Urinary bladder (tissue), 4 donors: ENCODE results near the gene PTPRCAP. TPM values are rescaled to one million over a fixed set of nuclear protein-coding genes. Genes with fewer than 3 reads are reported as not detected.

ENCODE experiments used
- DNase-seq: peaks from one replicate; pipeline ENCODE4 v3.0.0-alpha.2; 2015; ENCODE audit errors: extremely low spot score
- H3K27ac ChIP-seq: one replicate; pipeline ENCODE4 v1.5.1; 2013; ENCODE audit warnings: low read depth, mild to moderate bottlenecking, moderate library complexity
- H3K36me3 ChIP-seq: one replicate; pipeline ENCODE4 v1.6.1; 2013; ENCODE audit warnings: mild to moderate bottlenecking, moderate library complexity; ENCODE audit not compliant: insufficient read depth
- H3K4me1 ChIP-seq: one replicate; pipeline ENCODE4 v1.6.1; 2013; ENCODE audit warnings: mild to moderate bottlenecking, moderate library complexity; ENCODE audit not compliant: insufficient read depth
- H3K4me3 ChIP-seq: one replicate; pipeline ENCODE4 v1.5.1; 2013; ENCODE audit warnings: low read depth, low read length
- WGBS: extraction: QIAGEN DNeasy Blood & Tissue Kit; methylation state at CpG from one replicate; pipeline ENCODE4 v1.1.7; 2013; 5-methylcytosine and 5-hydroxymethylcytosine counted together
- polyA plus RNA-seq: library from polyadenylated mRNA; stranded (reverse); fragments of 200-250 nt; gene quantifications from one replicate; pipeline ENCODE4 v1.2.3, GENCODE V29; 2013
- total RNA-seq: library from RNA; depleted of rRNA; stranded (reverse); fragments of >200 nt; gene quantifications from one replicate; pipeline ENCODE4 v1.2.3, GENCODE V29; 2014
- donor health status: healthy with polysubstance abuse.
- donor health status: healthy.

PTPRCAP gene
- total and polyA plus RNA-seq, 2 donors, result 1.2 to 5.2 TPM

DNA sequence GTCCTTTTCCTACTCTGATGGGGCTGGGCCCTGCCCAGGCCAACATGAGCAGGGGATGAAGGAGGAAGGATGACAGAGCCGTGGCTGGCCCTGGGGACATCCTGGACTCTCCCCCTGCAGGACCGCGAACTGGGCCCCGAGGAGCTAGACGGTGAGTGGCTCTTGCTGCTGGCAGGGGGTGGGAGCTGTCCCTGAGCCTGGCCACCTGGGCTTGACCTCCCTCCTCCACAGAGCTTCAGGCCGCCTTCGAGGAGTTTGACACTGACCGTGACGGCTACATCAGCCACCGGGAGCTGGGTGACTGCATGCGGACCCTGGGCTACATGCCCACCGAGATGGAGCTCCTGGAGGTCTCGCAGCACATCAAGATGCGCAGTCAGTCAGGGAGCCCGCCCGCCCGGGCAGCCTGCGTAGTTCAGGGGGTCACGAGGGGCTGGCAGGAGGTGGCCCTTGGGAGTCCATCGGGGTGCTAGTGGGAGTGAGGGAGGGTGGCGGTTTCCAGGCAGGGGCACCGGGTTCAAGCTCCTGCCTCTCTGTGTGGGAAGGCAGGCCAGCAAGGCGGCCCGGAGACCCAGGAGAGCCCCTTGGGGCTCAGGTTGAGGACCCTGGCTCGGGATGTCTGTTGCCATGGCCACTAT, 18.7 kb upstream of the PTPRCAP start:
- no peak for DNase-seq
- no peak overlapping the region for H3K27ac ChIP-seq
- no peak overlapping the region for H3K4me3 ChIP-seq
- no peaks in the 10 kb centered on the region for H3K4me1 ChIP-seq
- H3K36me3 ChIP-seq, result no peaks in the 10 kb centered on the region
- 77% methylated on average over 25 of the region's 25 CpGs for WGBS

- H3K4me1 ChIP-seq, result no peaks in the 10 kb centered on the region
- 90% methylated on average over 3 of the region's 3 CpGs for WGBS
- no peak within 1 kb of the TSS for H3K4me3 ChIP-seq
- H3K27ac ChIP-seq, result no peak within 1 kb of the TSS
- H3K36me3 ChIP-seq, result no peaks in the 10 kb centered on the region
- DNase-seq, result no peak
Observed at GRCh38 chr11:67455054-67455453, 17.6 kb upstream of the PTPRCAP start, which contains the start of gene CABP4. Gene CABP4, plus strand, starts transcription at chr11:67455354. Its CDS starts 70 bp downstream, at chr11:67455424.

DNA sequence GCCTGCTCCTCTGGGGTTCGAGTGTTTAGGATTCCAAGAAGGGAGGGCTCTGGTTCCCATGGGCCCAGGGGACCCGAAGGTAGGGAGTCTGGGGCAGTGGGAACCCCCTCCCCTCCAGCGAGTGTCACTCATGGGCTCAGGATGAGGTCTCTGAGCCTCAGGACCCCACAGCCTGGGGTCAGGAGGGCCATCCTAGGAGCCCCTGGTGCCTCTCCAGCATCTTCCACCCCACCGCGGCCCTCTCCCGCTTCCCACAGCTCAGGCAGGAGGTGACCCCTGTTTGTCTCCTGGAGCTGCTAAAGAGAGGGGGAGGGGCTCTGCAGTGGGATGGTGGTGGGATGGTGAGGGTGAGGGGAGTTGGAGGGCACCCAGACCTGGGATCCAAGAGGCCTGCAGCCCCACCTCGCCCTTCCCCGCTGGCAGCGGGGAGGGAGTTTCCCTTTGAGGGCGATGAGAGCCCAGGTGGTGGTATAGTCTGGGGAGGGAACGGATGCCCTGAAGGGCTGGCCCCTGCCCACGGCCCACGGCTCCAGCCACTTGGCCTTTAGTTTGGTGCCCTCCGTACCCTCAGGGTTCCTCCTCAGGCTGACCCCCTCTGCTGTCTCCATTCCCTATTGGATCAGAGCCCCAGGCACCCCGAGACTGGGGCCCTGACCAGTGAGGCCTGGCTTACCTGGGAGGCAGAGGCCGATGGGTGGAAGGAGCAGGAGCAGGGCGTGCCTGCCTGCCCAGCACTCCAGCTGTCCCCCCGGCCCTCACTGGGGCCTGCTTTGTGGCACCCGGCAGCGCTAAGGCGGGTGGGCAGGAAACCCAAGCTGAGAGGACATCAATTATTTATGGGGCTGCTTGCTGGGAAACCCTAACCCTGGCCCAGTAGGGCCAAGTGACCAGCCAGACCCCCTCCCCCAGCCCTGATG, 16.6 kb upstream of the PTPRCAP start:
- WGBS, result 88% methylated on average over 21 of the region's 21 CpGs
- H3K4me1 ChIP-seq, result no peaks in the 10 kb centered on the region
- H3K4me3 ChIP-seq, result no peak overlapping the region
- no peak for DNase-seq
- H3K36me3 ChIP-seq, result no peaks in the 10 kb centered on the region
- H3K27ac ChIP-seq, result no peak overlapping the region

DNA sequence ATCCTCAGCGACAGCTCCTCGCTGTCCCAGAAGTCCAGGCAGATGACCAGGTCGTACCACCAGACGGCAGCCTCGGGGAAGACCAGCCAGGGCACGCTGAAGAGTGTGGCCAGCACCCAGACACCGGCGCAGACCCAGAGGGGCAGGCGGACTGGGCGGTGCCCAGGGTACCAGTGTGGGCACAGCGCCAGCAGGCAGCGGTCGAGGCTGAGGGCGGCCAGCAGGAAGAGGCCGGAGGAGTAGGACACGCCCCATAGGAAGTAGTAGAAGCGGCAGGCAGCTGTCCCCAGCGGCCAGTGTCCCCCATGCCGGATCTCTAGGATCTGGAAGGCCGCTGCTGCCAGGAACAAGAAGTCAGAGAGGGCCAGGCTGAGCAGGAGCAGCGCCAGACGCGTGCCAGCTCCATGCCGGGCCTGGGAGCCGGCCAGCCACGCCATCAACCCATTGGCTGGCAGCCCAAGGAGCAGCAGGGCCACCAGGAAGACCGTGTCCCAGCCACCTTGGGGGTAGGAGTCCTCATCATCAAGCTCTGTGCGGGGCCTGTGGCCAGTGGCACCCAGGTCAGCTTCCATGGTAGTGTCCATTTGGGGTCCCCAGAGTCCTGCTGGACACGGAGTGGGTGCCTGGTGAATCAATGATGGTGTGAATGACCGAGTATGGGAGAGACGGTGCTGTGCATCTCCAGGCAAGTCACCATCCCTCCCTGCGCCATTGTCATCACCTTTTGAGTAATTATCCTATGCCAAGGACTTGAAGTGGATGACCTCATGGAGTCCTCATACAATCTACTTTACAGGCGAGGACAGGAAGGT, 14.9 kb upstream of the PTPRCAP start, which contains the start of gene GPR152:
Gene GPR152, minus strand, starts transcription at position 589 of the 812 bp plus-strand sequence. Its CDS starts 5 bp downstream, at position 584.
- H3K27ac ChIP-seq, result no peak within 1 kb of the TSS
- no peak for DNase-seq
- no peak within 1 kb of the TSS for H3K4me3 ChIP-seq
- WGBS, result 83% methylated on average over 33 of the region's 33 CpGs
- no peaks in the 10 kb centered on the region for H3K4me1 ChIP-seq
- no peaks in the 10 kb centered on the region for H3K36me3 ChIP-seq

DNA sequence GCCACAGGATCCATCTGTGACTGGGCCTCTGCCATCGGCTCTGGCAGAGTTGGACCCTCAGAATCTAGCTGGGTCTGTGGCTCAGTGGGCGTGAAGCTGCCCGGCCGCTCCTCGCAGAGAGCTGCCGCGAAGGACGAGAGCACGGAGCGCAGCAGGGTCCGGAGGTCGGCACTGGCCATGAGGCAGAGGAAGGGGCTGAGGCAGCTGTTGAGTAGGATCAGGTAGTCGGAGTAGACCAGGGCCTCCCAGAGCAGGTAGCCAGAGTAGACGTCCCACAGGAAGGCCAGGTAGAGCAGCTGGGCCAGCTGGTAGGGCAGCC, 14.1 kb upstream of the PTPRCAP start:
- H3K27ac ChIP-seq, result no peak overlapping the region
- no peaks in the 10 kb centered on the region for H3K36me3 ChIP-seq
- no peak overlapping the region for H3K4me3 ChIP-seq
- no peak for DNase-seq
- H3K4me1 ChIP-seq, result no peaks in the 10 kb centered on the region
- 93% methylated on average over 14 of the region's 14 CpGs for WGBS

- WGBS, result 90% methylated on average over 25 of the region's 25 CpGs
- no peak for DNase-seq
- Histone ChIP-seq H3K4me1 (no peaks in the 10 kb centered on the region), H3K36me3 (no peaks in the 10 kb centered on the region), H3K27ac (no peak overlapping the region), H3K4me3 (no peak overlapping the region)
Observed at GRCh38 chr11:67450796-67451657, 13.5 kb upstream of the PTPRCAP start.

DNA sequence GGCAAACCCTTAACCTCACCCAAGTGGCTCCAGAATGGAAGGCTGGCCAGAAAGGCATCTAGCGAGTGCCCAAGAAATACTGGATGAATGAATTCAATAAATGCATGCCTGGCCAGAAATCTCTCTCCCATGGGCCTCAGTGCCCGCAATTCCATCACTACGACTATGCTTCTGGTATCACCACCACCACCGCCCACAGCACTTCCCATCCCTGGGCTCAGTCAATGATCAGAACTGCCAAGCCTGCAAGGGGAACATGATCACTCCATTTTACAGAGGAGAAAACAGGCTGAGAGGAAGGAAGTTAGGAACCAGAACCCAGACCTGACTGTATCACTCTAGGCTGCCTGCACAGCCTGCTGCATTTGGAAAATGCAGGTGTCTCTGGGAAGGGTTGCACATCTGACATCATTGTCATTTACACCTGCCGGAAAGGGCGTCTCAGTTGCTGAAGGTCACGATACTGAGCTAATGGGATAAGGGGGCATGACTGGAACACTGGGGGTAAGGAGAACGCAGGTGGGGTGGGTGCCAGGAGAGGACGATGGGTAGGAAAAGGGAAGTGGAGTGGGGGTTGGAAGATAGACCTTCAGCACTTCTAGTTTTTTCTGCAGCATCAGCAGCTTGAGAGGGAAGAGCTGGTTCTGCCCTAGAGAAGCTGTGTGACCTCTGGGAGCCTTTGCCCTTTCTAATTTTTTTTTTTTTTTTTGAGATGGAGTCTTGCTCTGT, 11.8 kb upstream of the PTPRCAP start:
- H3K36me3 ChIP-seq, result no peaks in the 10 kb centered on the region
- 79% methylated on average over 9 of the region's 9 CpGs for WGBS
- no peak for DNase-seq
- H3K4me1 ChIP-seq, result no peaks in the 10 kb centered on the region
- H3K27ac ChIP-seq, result no peak overlapping the region
- H3K4me3 ChIP-seq, result no peak overlapping the region

- Histone ChIP-seq H3K4me3 (no peak overlapping the region), H3K36me3 (no peaks in the 10 kb centered on the region), H3K4me1 (no peaks in the 10 kb centered on the region), H3K27ac (no peak overlapping the region)
- DNase-seq, result no peak
- 93% methylated on average over 7 of the region's 7 CpGs for whole genome bisulfite sequencing
Observed at GRCh38 chr11:67448220-67448609, 10.7 kb upstream of the PTPRCAP start.

GRCh38 chr11:67445515-67445914, 8.0 kb upstream of the PTPRCAP start:
- DNase-seq, result no peak
- H3K36me3 ChIP-seq, result no peaks in the 10 kb centered on the region
- WGBS, result 84% methylated on average over 5 of the region's 5 CpGs
- H3K4me1 ChIP-seq, result no peaks in the 10 kb centered on the region
- no peak overlapping the region for H3K4me3 ChIP-seq
- no peak overlapping the region for H3K27ac ChIP-seq

- WGBS, result 36% methylated on average over 45 of the region's 45 CpGs
- H3K36me3 ChIP-seq, result no peaks in the 10 kb centered on the region
- no peaks in the 10 kb centered on the region for H3K4me1 ChIP-seq
- H3K4me3 ChIP-seq, result peak overlapping the region; percentile 78
- no peak for DNase-seq
- H3K27ac ChIP-seq, result peak overlapping the region; percentile 95
Observed at GRCh38 chr11:67442504-67443404, 5.3 kb upstream of the PTPRCAP start.

- Histone ChIP-seq H3K27ac (no peak overlapping the region), H3K36me3 (no peaks in the 10 kb centered on the region), H3K4me1 (no peaks in the 10 kb centered on the region), H3K4me3 (no peak overlapping the region)
- no peak for DNase-seq
- WGBS, result 87% methylated on average over 28 of the region's 28 CpGs
Observed at GRCh38 chr11:67441731-67442351, 4.4 kb upstream of the PTPRCAP start.
